ENCODE results near the gene BABAM2. TPM values are rescaled to one million over a fixed set of nuclear protein-coding genes. Genes with fewer than 3 reads are reported as not detected.
"Not testable (repeated sequence)": the region's sequence is repeated elsewhere in the genome, so short reads cannot be mapped to it uniquely, and the experiment has no call there.

Gene BABAM2
- total RNA-seq, 4 donors from 2014 or later = 24.3 to 46.1 (median 44.5) TPM

- no peaks in the 10 kb centered on the region for H3K27me3 ChIP-seq
- no peaks in the 10 kb centered on the region for H3K9me3 ChIP-seq
- no peaks in the 10 kb centered on the region for H3K36me3 ChIP-seq
- DNase-seq (ENCODE audit: low spot score in 2 of 2) = no peak
- peaks cover 0 to 6% (median 0%) of the 10 kb centered on the region in 4 donors for H3K4me1 ChIP-seq
- no peak overlapping the region for H3K27ac ChIP-seq
- no peak overlapping the region for H3K4me3 ChIP-seq
- no peak for TF ChIP-seq POLR2A (IDR thresholded peaks at IDR 0.05)
- no peak for TF ChIP-seq CTCF (IDR thresholded peaks at IDR 0.05)
- TF ChIP-seq EP300 (IDR thresholded peaks at IDR 0.05) = no peak
- 83 to 91% methylated on average over 2 of the region's 2 CpGs for WGBS, 2 donors
Observed at GRCh38 chr2:28252311-28252710, 361.8 kb downstream of the BABAM2 start.

- Histone ChIP-seq H3K36me3 (peaks cover 0 to 12% (median 0%) of the 10 kb centered on the region in 3 donors), H3K9me3 (no peaks in the 10 kb centered on the region), H3K4me3 (no peak overlapping the region), H3K4me1 (no peaks in the 10 kb centered on the region), H3K27ac (no peak overlapping the region), H3K27me3 (no peaks in the 10 kb centered on the region)
- 93 to 95% methylated on average over 2 of the region's 2 CpGs for WGBS, 2 donors
- TF ChIP-seq EP300 (IDR thresholded peaks at IDR 0.05) = no peak
- no peak for TF ChIP-seq CTCF (IDR thresholded peaks at IDR 0.05)
- no peak for TF ChIP-seq POLR2A (IDR thresholded peaks at IDR 0.05)
- no peak for DNase-seq (ENCODE audit: low spot score in 2 of 2)
Observed at GRCh38 chr2:28253543-28253942, 363.0 kb downstream of the BABAM2 start.

- not testable (repeated sequence) for H3K27ac ChIP-seq; H3K4me1 ChIP-seq; H3K27me3 ChIP-seq; DNase-seq (ENCODE audit: low spot score in 2 of 2); H3K4me3 ChIP-seq; H3K9me3 ChIP-seq
- peaks cover 0 to 20% (median 0%) of the 10 kb centered on the region in 3 donors for H3K36me3 ChIP-seq
- WGBS, 2 donors = 92 to 96% methylated on average over 4 of the region's 4 CpGs
Observed at GRCh38 chr2:28255231-28255630, 364.7 kb downstream of the BABAM2 start.

GRCh38 chr2:28257182-28257581 is 366.7 kb downstream of the BABAM2 start:
- no peak for DNase-seq (ENCODE audit: low spot score in 2 of 2)
- WGBS, 2 donors = 89 to 95% methylated on average over 3 of the region's 3 CpGs
- TF ChIP-seq EP300 (IDR thresholded peaks at IDR 0.05) (no peak), POLR2A (IDR thresholded peaks at IDR 0.05) (no peak), CTCF (IDR thresholded peaks at IDR 0.05) (no peak)
- Histone ChIP-seq H3K9me3 (peaks cover 0 to 4% (median 0%) of the 10 kb centered on the region in 4 donors), H3K27ac (no peak overlapping the region), H3K36me3 (peaks cover 0 to 31% (median 0%) of the 10 kb centered on the region in 3 donors), H3K4me1 (no peaks in the 10 kb centered on the region), H3K27me3 (no peaks in the 10 kb centered on the region), H3K4me3 (no peak overlapping the region)

GRCh38 chr2:28259226-28259625 is 368.7 kb downstream of the BABAM2 start:
- not testable (repeated sequence) for H3K27me3 ChIP-seq; H3K4me1 ChIP-seq; H3K9me3 ChIP-seq; DNase-seq (ENCODE audit: low spot score in 2 of 2); H3K4me3 ChIP-seq; H3K27ac ChIP-seq
- WGBS, 2 donors = 95 to 97% methylated on average over 5 of the region's 5 CpGs
- H3K36me3 ChIP-seq = peaks cover 0 to 31% (median 0%) of the 10 kb centered on the region in 3 donors

- H3K4me1 ChIP-seq = peaks cover 0 to 13% (median 0%) of the 10 kb centered on the region in 4 donors
- DNase-seq (ENCODE audit: low spot score in 2 of 2) = no peak
- TF ChIP-seq CTCF (IDR thresholded peaks at IDR 0.05) = no peak
- TF ChIP-seq EP300 (IDR thresholded peaks at IDR 0.05) = no peak
- TF ChIP-seq POLR2A (IDR thresholded peaks at IDR 0.05) = no peak
- H3K27ac ChIP-seq = no peak overlapping the region
- peaks cover 0 to 4% (median 0%) of the 10 kb centered on the region in 4 donors for H3K9me3 ChIP-seq
- no peaks in the 10 kb centered on the region for H3K27me3 ChIP-seq
- WGBS, 2 donors = 91 to 94% methylated on average over 5 of the region's 5 CpGs
- no peak overlapping the region for H3K4me3 ChIP-seq
- peaks cover 0 to 18% (median 0%) of the 10 kb centered on the region in 3 donors for H3K36me3 ChIP-seq
Observed at GRCh38 chr2:28263690-28264089, 373.2 kb downstream of the BABAM2 start.
